H1 (cell line): ENCODE results near the gene CCNB1. TPM values are rescaled to one million over a fixed set of nuclear protein-coding genes. Genes with fewer than 3 reads are reported as not detected.

ENCODE experiments used
- CTCF ChIA-PET: fragments of 300-600 bp; sonication (Branson Sonifier 250); formaldehyde crosslinking; loops from one replicate; lab custom pipeline; 2021; ENCODE audit not compliant: partially characterized antibody; lab: Charles Lee
- POLR2A ChIA-PET: fragments of 300-600 bp; sonication (Branson Sonifier 250); formaldehyde crosslinking; loops from one replicate; lab custom pipeline; 2021; ENCODE audit warnings: inconsistent platforms; ENCODE audit not compliant: partially characterized antibody; lab: Charles Lee
- DNase-seq, 2 experiments: peaks; one replicate each; pipeline versions ENCODE4 v3.0.0 to v3.0.0-alpha.2; 2010 to 2022; ENCODE audit warnings: low spot score in 2 of 2, low read depth in 1 of 2, mixed read lengths in 1 of 2
- FAIRE-seq: peaks from 2 replicates; lab custom pipeline; 2011; peaks lifted over from hg19 to GRCh38; lab: Jason Lieb, UNC
- H2AFZ ChIP-seq: 2 replicates; pipeline ENCODE4 v1.8.1; 2012; ENCODE audit warnings: low read length, inconsistent platforms
- H2AK5ac ChIP-seq: 2 replicates; pipeline ENCODE4 v1.6.1; 2013; ENCODE audit warnings: low read depth, low read length
- H2BK120ac ChIP-seq: replicated peaks from 2 replicates; pipeline ENCODE3; 2013; ENCODE audit warnings: low read depth, low read length, inconsistent platforms
- H2BK12ac ChIP-seq: 2 replicates; pipeline ENCODE4 v1.6.1; 2013; ENCODE audit warnings: low read depth, low read length
- H2BK15ac ChIP-seq: 2 replicates; pipeline ENCODE4 v1.6.1; 2013; ENCODE audit warnings: low read length
- H2BK20ac ChIP-seq: 2 replicates; pipeline ENCODE4 v1.6.1; 2013; ENCODE audit warnings: low read length
- H2BK5ac ChIP-seq: 2 replicates; pipeline ENCODE4 v1.6.1; 2013; ENCODE audit warnings: low read depth, low read length
- H3K14ac ChIP-seq: 2 replicates; pipeline ENCODE4 v1.6.1; 2013; ENCODE audit warnings: inconsistent platforms; ENCODE audit not compliant: insufficient read length
- H3K18ac ChIP-seq: 2 replicates; pipeline ENCODE4 v1.6.1; 2013; ENCODE audit warnings: low read length; ENCODE audit errors: extremely low read depth
- H3K23ac ChIP-seq: 2 replicates; pipeline ENCODE4 v1.6.1; 2013; ENCODE audit warnings: inconsistent platforms; ENCODE audit not compliant: insufficient read length
- H3K23me2 ChIP-seq: 2 replicates; pipeline ENCODE4 v1.6.1; 2013; ENCODE audit warnings: low read depth, low read length
- H3K27ac ChIP-seq: 2 replicates; pipeline ENCODE4 v1.6.1; 2011; ENCODE audit warnings: low read depth, low read length, inconsistent platforms
- H3K27me3 ChIP-seq, 4 experiments: replicated peaks in 1 of 4; 1 replicate in 1 of 4; 2 replicates in 3 of 4; pipeline versions ENCODE4 v1.6.1 to v1.8.1; 2011 to 2013; ENCODE audit warnings: low read length in 3 of 4, mild to moderate bottlenecking in 3 of 4, inconsistent platforms in 2 of 4, mixed read lengths in 2 of 4, moderate library complexity in 1 of 4; ENCODE audit not compliant: control insufficient read depth in 3 of 4, insufficient read depth in 3 of 4; ENCODE audit errors: extremely low read depth in 1 of 4
- H3K36me3 ChIP-seq, 4 experiments: 2 replicates each; pipeline versions ENCODE4 v1.6.1 to v1.8.1; 2011 to 2013; ENCODE audit warnings: mild to moderate bottlenecking in 4 of 4, low read length in 3 of 4, moderate library complexity in 2 of 4, control low read depth in 1 of 4, inconsistent platforms in 1 of 4; ENCODE audit not compliant: insufficient read depth in 4 of 4, control insufficient read depth in 2 of 4
- H3K4ac ChIP-seq: replicated peaks from 2 replicates; pipeline ENCODE3; 2013; ENCODE audit warnings: low read length, low read depth, mixed read lengths, inconsistent platforms; ENCODE audit not compliant: insufficient read length
- H3K4me1 ChIP-seq, 4 experiments: replicated peaks in 1 of 4; 1 replicate in 1 of 4; 2 replicates in 3 of 4; pipeline versions ENCODE4 v1.6.1 to v1.8.1; 2011 to 2013; ENCODE audit warnings: low read length in 3 of 4, inconsistent platforms in 2 of 4, mixed read lengths in 1 of 4; ENCODE audit not compliant: insufficient read depth in 4 of 4, control insufficient read depth in 3 of 4
- H3K4me2 ChIP-seq, 2 experiments: 2 replicates each; pipeline versions ENCODE4 v1.6.1 to v1.8.1; 2011 to 2013; ENCODE audit warnings: low read depth in 2 of 2, low read length in 2 of 2, control low read depth in 1 of 2, inconsistent platforms in 1 of 2, mild to moderate bottlenecking in 1 of 2; ENCODE audit not compliant: insufficient read depth in 1 of 2
- H3K4me3 ChIP-seq, 4 experiments: fragments of 200-600, 300-600 bp in 1 of 4; sonication (generic), shearing (Covaris generic), sonication (Bioruptor Twin) in 1 of 4; 2 replicates each; pipeline versions ENCODE4 v1.5.1 to v1.8.1; 2011 to 2016; ENCODE audit warnings: low read length in 4 of 4, low read depth in 3 of 4, control low read depth in 2 of 4, inconsistent platforms in 2 of 4, mild to moderate bottlenecking in 2 of 4, mixed read lengths in 1 of 4, moderate library complexity in 1 of 4; ENCODE audit not compliant: insufficient read depth in 2 of 4; ENCODE audit errors: extremely low read depth in 1 of 4
- H3K56ac ChIP-seq: replicated peaks from 2 replicates; pipeline ENCODE3; 2013; ENCODE audit warnings: low read depth, mild to moderate bottlenecking, mixed read lengths, low read length, inconsistent platforms; ENCODE audit not compliant: insufficient read length
- H3K79me1 ChIP-seq: 2 replicates; pipeline ENCODE4 v1.6.1; 2013; ENCODE audit warnings: low read depth, low read length, control low read depth
- H3K79me2 ChIP-seq, 2 experiments: 2 replicates each; pipeline versions ENCODE4 v1.6.1 to v1.8.1; 2012 to 2013; ENCODE audit warnings: low read length in 2 of 2, mild to moderate bottlenecking in 2 of 2, inconsistent platforms in 1 of 2; ENCODE audit not compliant: insufficient read depth in 2 of 2, control insufficient read depth in 1 of 2
- H3K9ac ChIP-seq, 4 experiments: replicated peaks in 1 of 4; 1 replicate in 1 of 4; 2 replicates in 3 of 4; pipeline versions ENCODE4 v1.6.1 to v1.8.1; 2011 to 2013; ENCODE audit warnings: low read depth in 3 of 4, low read length in 3 of 4, control low read depth in 2 of 4, mild to moderate bottlenecking in 2 of 4, moderate library complexity in 2 of 4, inconsistent platforms in 1 of 4; ENCODE audit errors: extremely low read depth in 1 of 4
- H3K9me3 ChIP-seq, 2 experiments: 2 replicates each; pipeline versions ENCODE4 v1.6.1 to v1.8.1; 2012 to 2013; ENCODE audit warnings: mild to moderate bottlenecking in 2 of 2, moderate library complexity in 2 of 2, control low read depth in 1 of 2, inconsistent platforms in 1 of 2, low read depth in 1 of 2, low read length in 1 of 2, mixed read lengths in 1 of 2; ENCODE audit not compliant: insufficient read depth in 2 of 2
- H4K20me1 ChIP-seq, 2 experiments: replicated peaks in 1 of 2; 2 replicates each; pipeline versions ENCODE3 to v1.8.1; 2011 to 2013; ENCODE audit warnings: inconsistent platforms in 2 of 2, low read length in 2 of 2, mild to moderate bottlenecking in 1 of 2; ENCODE audit not compliant: insufficient read depth in 2 of 2, control insufficient read depth in 1 of 2
- H4K5ac ChIP-seq: 2 replicates; pipeline ENCODE4 v1.6.1; 2013; ENCODE audit warnings: low read length, low read depth, mixed read lengths, inconsistent platforms; ENCODE audit not compliant: insufficient read length
- H4K8ac ChIP-seq: 2 replicates; pipeline ENCODE4 v1.8.0; 2013; ENCODE audit warnings: mild to moderate bottlenecking, moderate library complexity, low read length, inconsistent platforms; ENCODE audit not compliant: insufficient read depth; ENCODE audit errors: extremely low read depth
- H4K91ac ChIP-seq: replicated peaks from 2 replicates; pipeline ENCODE3; 2013; ENCODE audit warnings: low read length, mixed read lengths, inconsistent platforms; ENCODE audit not compliant: insufficient read length
- CREB1 ChIP-seq: IDR thresholded peaks from 2 replicates; pipeline ENCODE4 v1.6.1; 2012; ENCODE audit warnings: inconsistent platforms
- CTCF ChIP-seq, 3 experiments: IDR thresholded peaks; 1 replicate in 2 of 3; 2 replicates in 1 of 3; pipeline versions ENCODE4 v1.5.1 to v1.6.1; 2011; ENCODE audit warnings: low read length in 3 of 3, mild to moderate bottlenecking in 3 of 3, inconsistent platforms in 2 of 3, low read depth in 1 of 3, moderate library complexity in 1 of 3; ENCODE audit not compliant: insufficient read depth in 1 of 3; ENCODE audit errors: control extremely low read depth in 1 of 3
- GTF2F1 ChIP-seq: IDR thresholded peaks from 2 replicates; pipeline ENCODE4 v1.6.1; 2012; ENCODE audit warnings: low read depth, low read length, improper control_type of control experiment, borderline replicate concordance
- POLR2AphosphoS5 ChIP-seq: IDR thresholded peaks from 2 replicates; pipeline ENCODE4 v1.6.1; 2011; ENCODE audit warnings: low read depth, low read length
- RXRA ChIP-seq: IDR thresholded peaks from 2 replicates; pipeline ENCODE4 v1.6.1; 2011; ENCODE audit warnings: low read depth, mild to moderate bottlenecking, low read length, moderate library complexity; ENCODE audit not compliant: insufficient read depth
- SP2 ChIP-seq: IDR thresholded peaks from 2 replicates; pipeline ENCODE4 v1.6.1; 2012; ENCODE audit warnings: mild to moderate bottlenecking, low read length, inconsistent platforms
- TBP ChIP-seq: IDR thresholded peaks from 2 replicates; pipeline ENCODE4 v1.6.1; 2011; ENCODE audit warnings: low read depth, low read length, improper control_type of control experiment
- TCF12 ChIP-seq: IDR thresholded peaks from 2 replicates; pipeline ENCODE4 v1.6.1; 2011; ENCODE audit warnings: low read depth, mild to moderate bottlenecking, low read length
- TEAD4 ChIP-seq: IDR thresholded peaks from 2 replicates; pipeline ENCODE4 v1.6.1; 2012; ENCODE audit warnings: low read depth, low read length, inconsistent platforms, mixed read lengths
- WGBS, 2 experiments: shearing (Covaris generic) in 1 of 2; methylation state at CpG; one replicate each; pipeline versions ENCODE4 v1.1.6 to v1.1.7; 2013 to 2015; ENCODE audit warnings: low lambda C conversion rate in 2 of 2, mixed read lengths in 2 of 2, inconsistent platforms in 1 of 2, low coverage in 1 of 2, missing lambda C conversion rate in 1 of 2; ENCODE audit not compliant: insufficient replicate concordance in 2 of 2, insufficient coverage in 1 of 2, insufficient read length in 1 of 2; ENCODE audit errors: extremely low coverage in 1 of 2, missing lambda C conversion rate in 1 of 2; 5-methylcytosine and 5-hydroxymethylcytosine counted together
- polyA plus RNA-seq, 7 experiments: library from polyadenylated mRNA; depleted of rRNA in 3 of 7; stranded (reverse) in 5 of 7; unstranded in 2 of 7; fragments of >200 nt in 5 of 7; fragments of 200-250 nt in 2 of 7; gene quantifications; 1 replicate in 5 of 7; 2 replicates in 1 of 7; 4 replicates in 1 of 7; pipeline versions ENCODE4 v1.2.1 to v1.2.3, GENCODE V29; 2011 to 2013; ENCODE audit warnings: missing spikeins in 2 of 7, mixed read lengths in 2 of 7
- total RNA-seq: library from RNA; stranded (reverse); fragmentation: NEBNext Ultra II Directional; extraction: Animal tissue kit (Norgen Biotek cat#: 25700); gene quantifications from 2 replicates; pipeline ENCODE4 v1.2.1, GENCODE V29; 2021

The CCNB1 gene
- total and polyA plus RNA-seq, 2 of the 8 experiments (the other 6 are each of a cell fraction or from before 2014, with no cell fraction given): 122 to 338 TPM

GRCh38 chr5:69212022-69212421, 45.1 kb downstream of the CCNB1 start:
- no peak overlapping the region for H2BK5ac ChIP-seq
- H3K4me2 ChIP-seq: no peak overlapping the region
- no peaks in the 10 kb centered on the region for H3K4me1 ChIP-seq
- H2BK15ac ChIP-seq: no peak overlapping the region
- H4K8ac ChIP-seq: no peak overlapping the region
- no peak overlapping the region for H3K18ac ChIP-seq
- no peak overlapping the region for H2AFZ ChIP-seq
- no peak overlapping the region for H3K9ac ChIP-seq
- no peaks in the 10 kb centered on the region for H4K20me1 ChIP-seq
- H4K91ac ChIP-seq: no peak overlapping the region
- POLR2A ChIA-PET: interaction anchor here (1.1 to 7.0 kb wide), 7 partner anchors 13 to 118 kb away, joined by 3 to 73 read pairs (median 10); partner anchors contain the start of genes CCNB1, CENPH and SLC30A5
- WGBS, 2 experiments: 94% methylated on average over 2 of the region's 2 CpGs; no CpG with 5 or more reads in 1 of the 2 experiments
- H3K36me3 ChIP-seq: peaks cover 0 to 43% (median 6%) of the 10 kb centered on the region in 4 experiments; a peak in 3 of 8 replicates
- H3K14ac ChIP-seq: no peak overlapping the region
- no peak overlapping the region for H3K4ac ChIP-seq
- H3K27me3 ChIP-seq: no peaks in the 10 kb centered on the region
- H3K4me3 ChIP-seq: no peak overlapping the region
- H2BK120ac ChIP-seq: no peak overlapping the region
- H3K23me2 ChIP-seq: no peaks in the 10 kb centered on the region
- H4K5ac ChIP-seq: no peak overlapping the region
- H3K79me2 ChIP-seq: no peaks in the 10 kb centered on the region
- DNase-seq (no peak), FAIRE-seq (no peak)
- H3K27ac ChIP-seq: no peak overlapping the region
- no peak overlapping the region for H2AK5ac ChIP-seq
- no peak overlapping the region for H3K56ac ChIP-seq
- H3K79me1 ChIP-seq: no peaks in the 10 kb centered on the region
- H3K9me3 ChIP-seq: no peaks in the 10 kb centered on the region
- no peak overlapping the region for H2BK12ac ChIP-seq
- CTCF ChIA-PET: interaction anchor here (1.2 kb wide), 1 partner anchor 14 kb away, joined by 4 read pairs; no protein-coding TSS in a partner anchor
- H2BK20ac ChIP-seq: no peak overlapping the region
- no peak overlapping the region for H3K23ac ChIP-seq
- TF ChIP-seq TEAD4: no peak
- TF ChIP-seq POLR2AphosphoS5: no peak
- no peak for TF ChIP-seq SP2
- no peak for TF ChIP-seq GTF2F1
- TF ChIP-seq CTCF (IDR thresholded peaks at IDR 0.05; ENCODE audit: control extremely low read depth in 1 of 3, insufficient read depth in 1 of 3, low read depth in 1 of 3, low read length in 3 of 3): no peak
- no peak for TF ChIP-seq TCF12
- TF ChIP-seq TBP: no peak
- TF ChIP-seq CREB1: no peak
- TF ChIP-seq RXRA: no peak
